Omental fat pad (tissue), 4 donors: Measurements from ENCODE around the gene NIT1. TPM values are rescaled to one million over a fixed set of nuclear protein-coding genes. Genes with fewer than 3 reads are reported as not detected.

Experiments
- ATAC-seq: fragments of 150-250 bp; one replicate; pipeline ENCODE4 v1.9.1; 2016; ENCODE audit warnings: mild to moderate bottlenecking, moderate library complexity; ENCODE audit not compliant: low FRiP score
- DNase-seq: peaks from one replicate; pipeline ENCODE4 v3.0.0-alpha.2; 2019; ENCODE audit warnings: low spot score
- CTCF ChIP-seq, 3 donors: fragments of 450-650 bp; IDR thresholded peaks; one replicate each; pipeline ENCODE4 v1.5.1; 2016 to 2017; ENCODE audit warnings: antibody characterized with exemption in 3 of 3, mild to moderate bottlenecking in 3 of 3, moderate library complexity in 2 of 3
- total RNA-seq, 4 donors: library from RNA; depleted of rRNA; stranded (reverse); fragments of >200 nt; gene quantifications; one replicate each; pipeline ENCODE4 v1.1.0, GENCODE V29; 2016

Gene NIT1
- total RNA-seq, 4 donors from 2014 or later, result 28.1 to 122 (median 33.4) TPM

DNA sequence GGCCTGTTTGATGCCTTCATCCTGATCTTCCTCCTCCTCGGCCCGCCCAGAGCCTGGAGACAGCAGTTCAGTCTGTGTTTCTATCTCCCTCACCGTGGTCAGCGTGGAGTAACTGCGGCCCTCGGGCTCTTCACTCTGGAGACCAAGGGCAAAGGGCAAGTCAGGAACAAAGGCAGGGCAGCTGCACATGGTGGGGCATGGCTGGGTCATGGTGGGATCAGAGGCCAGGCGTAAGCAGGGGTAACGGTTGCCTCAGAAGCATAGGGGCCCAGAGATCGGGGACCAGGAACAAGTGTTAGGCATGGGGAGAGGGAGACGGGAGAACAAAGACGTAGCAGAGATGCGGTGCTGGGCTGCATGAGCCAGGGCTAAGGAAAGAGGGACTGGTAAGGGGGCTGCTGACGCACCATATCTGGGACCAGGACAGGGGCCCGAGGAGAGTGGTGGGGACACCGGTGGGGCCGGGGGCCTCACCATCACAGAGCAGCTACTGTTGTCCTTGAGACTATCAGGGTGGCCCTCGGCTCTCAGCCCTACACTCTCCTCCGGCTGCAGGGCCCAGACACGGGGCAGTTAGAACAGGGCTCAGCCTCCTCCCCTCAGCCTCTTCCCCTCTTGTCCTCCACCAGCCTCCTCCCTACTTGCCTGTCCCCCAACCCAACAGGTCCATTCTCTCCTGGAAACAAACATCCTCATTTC lies 45.0 kb upstream of the NIT1 start:
- ATAC-seq (no peak), DNase-seq (no peak)
- TF ChIP-seq CTCF (IDR thresholded peaks at IDR 0.05), result no peak

DNA sequence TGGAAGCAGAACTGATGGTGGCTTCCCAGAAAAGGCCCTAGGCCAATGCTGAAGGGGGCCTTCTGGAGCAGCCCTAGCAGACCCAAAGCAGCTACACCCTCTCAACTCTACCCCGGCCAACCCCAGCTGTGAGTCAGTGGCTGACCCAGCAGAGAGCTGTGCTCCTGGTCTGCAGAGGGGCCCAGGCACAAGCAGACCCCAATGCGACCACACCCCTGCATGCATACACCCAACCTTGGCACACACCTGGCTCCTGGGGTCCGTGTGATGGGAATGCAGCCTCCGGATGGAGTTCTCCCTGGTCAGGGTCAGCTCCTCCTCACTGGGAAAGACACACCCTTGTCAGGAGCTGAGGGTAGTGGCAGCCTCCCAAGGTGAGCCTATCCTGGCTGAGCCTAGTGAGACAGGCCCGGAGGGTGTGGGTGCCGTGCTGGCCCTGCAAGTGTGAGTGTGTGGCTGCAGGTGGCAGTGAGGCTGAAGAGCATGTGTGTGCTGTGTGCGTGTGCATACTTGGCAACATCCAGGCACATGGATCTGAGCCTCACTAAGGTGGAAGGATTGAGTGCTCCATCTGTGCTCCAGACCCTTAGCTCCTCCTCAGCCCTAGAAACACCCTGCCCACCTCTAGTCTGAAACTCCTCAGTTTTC lies 44.3 kb upstream of the NIT1 start:
- DNase-seq (no peak), ATAC-seq (no peak)
- no peak for TF ChIP-seq CTCF (IDR thresholded peaks at IDR 0.05)

- ATAC-seq, result no peak
- TF ChIP-seq CTCF (IDR thresholded peaks at IDR 0.05), result no peak
- no peak for DNase-seq
Measured at GRCh38 chr1:161074676-161075368, 43.1 kb upstream of the NIT1 start.

DNA sequence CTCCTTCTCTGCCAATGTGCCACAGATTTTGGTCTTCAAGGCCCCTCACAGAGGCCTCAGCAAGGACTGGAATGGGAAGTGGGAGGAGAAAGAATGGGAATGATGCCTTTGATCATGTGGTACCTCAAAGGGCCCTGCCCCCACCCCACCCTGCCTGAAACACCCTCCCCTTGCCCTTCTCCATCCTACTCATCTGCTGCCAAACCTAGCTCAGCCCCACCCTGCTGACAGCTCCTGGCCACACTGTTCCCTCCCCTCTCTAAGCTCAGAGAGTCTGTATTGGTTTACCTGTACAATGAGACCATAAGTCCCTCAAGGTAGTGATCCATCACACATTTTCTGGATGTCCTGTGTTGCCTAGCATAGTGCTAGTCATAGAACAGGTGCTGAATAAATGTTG lies 41.5 kb upstream of the NIT1 start:
- TF ChIP-seq CTCF (IDR thresholded peaks at IDR 0.05), result no peak
- no peak for ATAC-seq
- no peak for DNase-seq

DNA sequence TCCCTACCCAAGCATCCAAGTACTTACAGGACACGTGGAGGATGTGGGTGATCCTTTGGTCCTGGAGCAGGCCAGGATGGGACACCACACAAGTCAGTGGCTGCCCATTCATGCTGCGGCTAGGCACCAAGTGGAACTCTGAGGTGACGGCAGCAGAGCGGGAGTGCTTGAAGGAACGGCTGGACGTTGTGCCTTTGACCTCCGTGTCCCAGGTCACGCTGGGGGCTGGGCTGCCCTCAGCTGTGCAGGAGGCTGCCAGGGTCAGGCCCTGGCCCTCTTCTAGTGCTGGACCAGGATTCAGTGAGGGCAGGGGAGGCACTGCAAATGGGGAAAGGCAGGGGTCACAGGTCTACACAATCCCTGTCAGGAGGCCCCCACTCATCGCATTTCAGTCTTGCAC lies 40.5 kb upstream of the NIT1 start:
- no peak for TF ChIP-seq CTCF (IDR thresholded peaks at IDR 0.05)
- no peak for DNase-seq
- no peak for ATAC-seq

DNA sequence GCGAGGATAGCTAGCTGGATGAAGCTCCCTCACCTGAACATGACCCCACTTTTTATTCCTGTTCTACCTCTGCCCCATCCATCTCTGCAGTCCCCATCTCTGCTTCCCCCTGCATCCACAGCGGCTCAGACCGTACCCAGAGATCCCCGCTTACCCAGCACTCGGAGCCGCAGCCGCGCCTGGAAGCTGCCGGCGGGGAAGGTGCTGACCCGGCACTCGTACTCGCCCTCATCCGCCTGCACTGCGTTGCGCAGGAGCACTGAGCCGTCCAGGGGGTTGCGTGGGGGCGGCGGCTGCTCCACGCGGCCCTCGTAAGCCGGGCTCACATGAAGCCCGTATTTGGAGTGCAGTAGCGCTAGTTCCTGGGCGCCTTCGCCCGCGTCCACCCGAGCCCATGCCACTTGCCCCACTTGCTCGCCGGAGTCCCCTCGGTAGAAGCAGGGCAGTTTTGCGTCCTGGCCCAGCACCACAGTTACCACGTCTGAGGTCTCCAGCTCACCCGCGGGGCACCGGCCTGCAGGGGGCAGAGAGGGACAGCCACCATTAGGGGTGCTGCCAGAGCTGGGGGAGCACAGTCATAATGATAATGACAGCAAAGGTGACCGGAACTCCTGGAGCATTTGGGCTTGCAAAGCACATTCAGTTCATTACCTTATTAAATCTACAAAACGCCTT lies 38.3 kb upstream of the NIT1 start:
- TF ChIP-seq CTCF (IDR thresholded peaks at IDR 0.05), result no peak
- DNase-seq (no peak), ATAC-seq (no peak)
